HG02885 (cell line): Measurements from ENCODE around the gene FAM177A1.
"Not testable (repeated sequence)": the region's sequence is repeated elsewhere in the genome, so short reads cannot be mapped to it uniquely, and the experiment has no call there.

ENCODE experiments used
- ATAC-seq: cut with Tn5 transposase; IDR thresholded peaks from one replicate; pipeline ENCODE4 v1.9.1; 2021; ENCODE audit warnings: mild to moderate bottlenecking; ENCODE audit not compliant: unreplicated experiment, poor library complexity

The FAM177A1 gene

GRCh38 chr14:35052637-35053036 lies 6.6 kb downstream of the FAM177A1 start:
- no peak for ATAC-seq

GRCh38 chr14:35061113-35061791 lies 15.2 kb downstream of the FAM177A1 start:
- ATAC-seq, result not testable (repeated sequence)

- ATAC-seq, result not testable (repeated sequence)
These were observed 19.7 kb downstream of the FAM177A1 start for GRCh38 chr14:35065731-35066130.

DNA sequence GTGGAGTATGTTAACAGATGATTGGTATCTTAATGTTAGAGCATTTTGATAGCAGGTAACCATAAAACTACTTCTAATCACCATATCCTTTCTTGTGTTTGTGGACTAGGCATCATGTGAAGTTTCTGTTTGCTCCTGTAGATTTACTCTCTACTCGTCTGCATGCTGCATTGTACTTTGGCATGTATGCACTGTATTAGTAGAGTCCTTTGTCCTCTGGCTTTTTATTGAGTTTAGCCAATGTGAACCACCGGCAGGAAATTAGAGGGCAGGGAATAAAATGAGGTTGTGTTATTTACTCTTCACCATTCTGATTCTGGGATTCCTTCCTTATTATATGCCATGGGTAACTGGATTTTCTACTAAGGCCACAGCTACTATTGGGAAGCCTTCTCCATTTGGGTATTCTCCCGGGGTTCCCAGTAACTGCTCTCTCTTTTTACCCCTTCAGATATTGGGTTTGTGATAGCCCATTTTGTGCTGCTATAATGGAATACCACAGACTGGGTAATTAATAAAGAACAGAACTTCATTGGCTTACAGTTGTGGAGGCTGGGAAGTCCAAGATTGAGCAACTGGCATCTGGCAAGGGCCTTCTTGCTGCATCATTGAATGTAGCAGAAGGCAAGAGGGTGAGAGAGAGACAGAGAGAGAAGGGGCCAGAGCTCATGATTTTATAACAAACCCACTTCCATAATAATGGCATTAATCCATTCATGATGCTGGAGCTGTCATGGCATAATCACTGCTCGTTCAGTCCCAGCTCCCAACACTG lies 22.4 kb downstream of the FAM177A1 start:
- no peak for ATAC-seq

GRCh38 chr14:35072226-35072625 lies 26.2 kb downstream of the FAM177A1 start:
- ATAC-seq, result no peak

GRCh38 chr14:35073486-35073885 lies 27.4 kb downstream of the FAM177A1 start:
- ATAC-seq, result no peak

DNA sequence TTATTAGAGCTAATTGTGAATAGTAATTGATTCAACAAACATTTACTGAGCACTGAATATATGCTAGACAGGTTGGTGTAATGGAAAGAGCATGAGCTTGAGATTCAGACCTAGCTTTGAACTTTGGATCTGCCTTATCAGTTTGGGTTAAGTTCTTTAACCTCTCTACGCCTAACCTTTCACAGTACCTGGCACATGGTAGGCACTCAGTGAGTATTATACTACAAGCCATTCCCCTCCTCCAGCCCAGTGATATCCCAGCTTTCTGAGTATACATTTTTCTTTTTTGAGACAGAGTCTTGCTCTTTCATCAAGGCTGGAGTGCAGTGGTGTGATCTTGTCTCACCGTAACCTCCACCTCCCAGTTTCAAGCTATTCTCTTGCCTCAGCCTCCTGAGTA lies 32.0 kb downstream of the FAM177A1 start:
- no peak for ATAC-seq

- no peak for ATAC-seq
These were observed 33.7 kb downstream of the FAM177A1 start for GRCh38 chr14:35079742-35080141.

GRCh38 chr14:35083530-35084150 lies 37.6 kb downstream of the FAM177A1 start:
- no peak for ATAC-seq

- ATAC-seq, result no peak
These were observed 39.4 kb downstream of the FAM177A1 start for GRCh38 chr14:35085441-35085840.

DNA sequence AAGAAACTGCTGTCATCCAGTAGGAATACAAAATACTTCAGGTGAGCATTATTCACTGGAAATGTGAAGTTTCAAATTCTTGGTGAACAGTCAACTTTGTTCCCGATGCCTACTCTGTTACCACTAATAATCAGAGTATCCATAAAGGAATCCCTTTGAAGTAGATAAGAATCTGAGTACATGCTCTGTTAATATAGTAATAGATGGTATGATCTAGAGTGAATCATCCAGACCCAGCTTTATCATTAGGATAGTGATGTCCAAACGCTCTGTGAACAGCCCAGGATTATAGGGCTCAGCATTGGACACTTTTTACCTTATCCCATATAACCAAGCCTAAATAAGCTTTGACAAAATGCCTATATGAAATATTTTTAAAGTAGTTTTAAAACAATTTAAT lies 42.4 kb downstream of the FAM177A1 start:
- ATAC-seq, result no peak

DNA sequence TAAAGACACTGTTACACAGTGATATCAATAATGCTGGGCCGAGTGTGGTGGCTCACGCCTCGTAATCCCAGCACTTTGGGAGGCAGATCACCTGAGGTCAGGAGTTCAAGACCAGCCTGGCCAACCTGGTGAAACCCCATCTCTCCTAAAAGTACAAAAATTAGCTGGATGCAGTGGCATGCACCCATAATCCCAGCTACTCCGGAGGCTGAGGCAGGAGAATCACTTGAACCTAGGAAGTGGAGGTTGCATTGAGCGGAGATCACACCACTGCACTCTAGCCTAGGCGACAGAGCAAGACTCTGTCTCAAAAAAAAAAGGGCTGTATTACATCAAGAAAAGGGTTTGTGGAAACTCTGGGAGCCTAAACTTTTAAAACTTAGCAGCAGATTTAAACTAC lies 48.6 kb downstream of the FAM177A1 start:
- not testable (repeated sequence) for ATAC-seq

DNA sequence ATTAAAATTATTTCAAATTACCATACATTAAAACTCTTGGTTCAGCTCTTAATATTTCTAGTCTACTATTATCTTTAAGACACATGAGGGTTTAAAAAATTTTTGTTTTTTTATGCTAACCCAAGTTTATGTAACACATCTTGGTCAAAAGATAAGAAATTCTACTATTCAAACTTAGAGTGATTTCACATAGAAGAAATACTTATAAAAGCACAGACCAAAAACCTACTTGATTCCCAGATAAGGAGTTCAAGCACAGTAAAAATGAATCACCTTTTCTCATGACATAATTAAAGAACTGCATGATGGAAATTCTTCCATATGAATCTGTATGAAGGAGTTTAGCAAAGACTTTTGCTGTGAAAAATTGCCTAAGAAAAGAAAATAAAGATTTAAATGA lies 61.8 kb downstream of the FAM177A1 start:
- ATAC-seq, result no peak

GRCh38 chr14:35112641-35113040 lies 66.6 kb downstream of the FAM177A1 start:
- ATAC-seq, result no peak

GRCh38 chr14:35113308-35113950 lies 67.4 kb downstream of the FAM177A1 start:
- no peak for ATAC-seq

DNA sequence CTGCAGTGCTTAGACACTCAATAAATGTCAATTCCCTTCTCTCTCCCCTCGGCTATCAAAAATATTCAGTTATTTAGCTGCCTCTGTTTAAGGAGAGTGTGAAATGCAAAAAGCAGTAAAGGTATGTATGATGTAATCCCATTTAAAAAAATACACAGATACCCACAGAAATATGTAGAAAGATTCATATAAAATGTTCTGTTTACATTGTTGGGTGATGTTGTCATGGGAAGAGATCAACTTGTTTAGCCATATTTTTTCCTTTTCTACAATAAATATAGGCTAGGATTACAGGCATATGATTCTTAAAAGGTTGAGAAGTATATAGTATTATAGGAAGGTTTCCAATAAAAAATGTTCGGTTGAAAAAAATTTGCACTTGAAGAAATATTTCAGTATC lies 68.0 kb downstream of the FAM177A1 start:
- ATAC-seq, result no peak

GRCh38 chr14:35116242-35116641 lies 70.2 kb downstream of the FAM177A1 start:
- ATAC-seq, result no peak

- ATAC-seq, result no peak
These were observed 71.0 kb downstream of the FAM177A1 start for GRCh38 chr14:35117112-35117511.

DNA sequence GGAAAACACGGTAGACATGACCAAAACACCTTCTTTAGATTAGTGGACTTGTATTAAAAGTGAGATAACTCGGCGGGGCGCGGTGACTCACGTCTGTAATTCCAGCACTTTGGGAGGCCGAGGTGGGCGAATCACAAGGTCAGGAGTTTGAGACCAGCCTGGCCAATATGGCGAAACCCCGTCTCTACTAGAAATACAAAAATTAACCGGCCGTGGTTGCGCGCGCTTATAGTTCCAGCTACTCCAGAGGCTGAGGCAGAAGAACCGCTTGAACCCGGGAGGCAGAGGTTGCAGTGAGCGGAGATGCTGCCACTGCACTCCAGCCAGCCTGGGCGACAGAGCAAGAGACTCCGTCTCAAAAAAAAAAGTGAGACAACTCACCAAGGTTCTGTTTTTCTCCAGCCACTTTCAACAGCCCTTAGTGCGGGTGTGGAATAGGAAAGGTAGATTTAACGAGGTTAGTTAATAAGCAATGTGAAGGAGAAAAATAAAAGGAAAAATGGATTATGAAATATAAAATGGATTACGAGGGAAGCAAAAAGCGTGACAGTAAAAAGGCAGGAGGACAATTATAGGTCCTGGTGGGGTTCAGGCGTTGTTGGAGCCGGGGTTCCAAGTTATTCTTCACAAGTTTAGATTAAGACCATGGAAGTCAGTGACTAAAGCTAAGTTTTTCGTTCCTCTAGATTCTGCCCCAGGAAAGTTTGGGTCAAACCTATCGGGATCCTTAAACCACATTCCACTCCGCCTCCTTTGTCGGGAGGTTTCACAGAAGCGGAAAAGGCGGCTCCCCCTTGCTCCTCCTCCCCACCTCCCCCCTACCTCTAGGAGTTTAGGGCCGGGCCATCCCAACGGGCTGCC lies 75.2 kb downstream of the FAM177A1 start:
- peak; percentile 3 for ATAC-seq
